Peyer's patch (tissue), 4 donors: ENCODE data around the gene PCK1.

Experiments
- CTCF ChIP-seq, 6 experiments: fragments of 450-650 bp in 4 of 6; fragments of 200-600 bp in 2 of 6; sonication (generic) in 1 of 6; IDR thresholded peaks; one replicate each; pipeline ENCODE4 v1.5.1; 2017 to 2019; ENCODE audit warnings: antibody characterized with exemption in 6 of 6, mild to moderate bottlenecking in 3 of 6, moderate library complexity in 1 of 6
- POLR2A ChIP-seq, 2 donors: fragments of 450-650 bp; IDR thresholded peaks; one replicate each; pipeline ENCODE4 v1.5.1; 2017; ENCODE audit warnings: antibody characterized with exemption in 2 of 2, mild to moderate bottlenecking in 2 of 2, moderate library complexity in 2 of 2

- peak in 1 of 6 experiments; percentile 10 for TF ChIP-seq CTCF (IDR thresholded peaks at IDR 0.05)
- TF ChIP-seq POLR2A (IDR thresholded peaks at IDR 0.05), result peak in 1 of 2 donors; percentile 41
Measured at GRCh38 chr20:57586370-57586793, 25.5 kb downstream of the PCK1 start.
